ENCODE results near the gene VSIR.

Gene VSIR

GRCh38 chr10:71708897-71709882, 64.1 kb downstream of the VSIR start:
- DNase-seq (ENCODE audit: low read depth in 1 of 2, low spot score in 1 of 2), result no peak
- in situ Hi-C loops (cut with HindIII; ENCODE audit: low pct_unique_long_range_greater_than_20kb, low sequenced_read_pairs), result no loop called here
- TF ChIP-seq JUND (IDR thresholded peaks at IDR 0.05; ENCODE audit: low read depth), result no peak

- DNase-seq (ENCODE audit: low read depth in 1 of 2, low spot score in 1 of 2), result peak in 1 of 2 experiments; percentile 25
Observed at GRCh38 chr10:71708301-71708703, 65.0 kb downstream of the VSIR start.

DNA sequence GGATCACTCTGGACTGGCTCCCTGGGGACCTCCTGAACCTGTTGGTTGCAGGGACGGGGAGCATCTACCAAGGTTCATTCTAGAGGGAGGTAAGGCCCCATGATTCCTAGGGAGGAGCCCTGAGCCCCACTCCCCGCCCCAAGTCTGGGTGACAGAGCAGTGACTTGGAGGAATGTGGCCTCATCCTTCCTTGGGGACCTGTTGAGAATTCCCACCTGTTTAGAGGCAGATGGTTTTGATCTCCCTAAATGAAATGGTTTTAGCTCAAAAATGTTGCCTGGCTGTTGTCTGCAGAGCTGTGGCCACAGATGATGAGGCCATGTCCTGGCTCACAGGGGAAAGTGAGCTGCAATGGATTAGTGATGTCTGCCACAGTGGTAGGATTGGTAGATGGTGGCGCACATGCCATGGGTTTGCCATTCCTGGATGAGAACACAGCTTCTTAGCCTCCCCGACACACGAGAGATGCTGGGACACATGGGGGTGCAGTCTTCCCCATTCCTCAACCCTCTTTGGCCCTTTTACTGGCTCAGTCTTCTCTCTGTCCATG, 66.0 kb downstream of the VSIR start:
- in situ Hi-C loops (cut with HindIII; ENCODE audit: low pct_unique_long_range_greater_than_20kb, low sequenced_read_pairs), result no loop called here
- no peak for TF ChIP-seq JUND (IDR thresholded peaks at IDR 0.05; ENCODE audit: low read depth)
- DNase-seq (ENCODE audit: low read depth in 1 of 2, low spot score in 1 of 2), result no peak

More at GRCh38 chr10:71708301-71708703, 65.0 kb downstream of the VSIR start:
- TF ChIP-seq JUND (IDR thresholded peaks at IDR 0.05; ENCODE audit: low read depth), result no peak
- in situ Hi-C loops (cut with HindIII; ENCODE audit: low pct_unique_long_range_greater_than_20kb, low sequenced_read_pairs), result no loop called here

GRCh38 chr10:71706216-71707121, 66.9 kb downstream of the VSIR start:
- TF ChIP-seq JUND (IDR thresholded peaks at IDR 0.05; ENCODE audit: low read depth), result no peak
- in situ Hi-C loops (cut with HindIII; ENCODE audit: low pct_unique_long_range_greater_than_20kb, low sequenced_read_pairs), result no loop called here
- DNase-seq (ENCODE audit: low read depth in 1 of 2, low spot score in 1 of 2), result no peak

- no peak for DNase-seq (ENCODE audit: low read depth in 1 of 2, low spot score in 1 of 2)
- in situ Hi-C loops (cut with HindIII; ENCODE audit: low pct_unique_long_range_greater_than_20kb, low sequenced_read_pairs), result no loop called here
Observed at GRCh38 chr10:71705582-71705981, 67.7 kb downstream of the VSIR start.

DNA sequence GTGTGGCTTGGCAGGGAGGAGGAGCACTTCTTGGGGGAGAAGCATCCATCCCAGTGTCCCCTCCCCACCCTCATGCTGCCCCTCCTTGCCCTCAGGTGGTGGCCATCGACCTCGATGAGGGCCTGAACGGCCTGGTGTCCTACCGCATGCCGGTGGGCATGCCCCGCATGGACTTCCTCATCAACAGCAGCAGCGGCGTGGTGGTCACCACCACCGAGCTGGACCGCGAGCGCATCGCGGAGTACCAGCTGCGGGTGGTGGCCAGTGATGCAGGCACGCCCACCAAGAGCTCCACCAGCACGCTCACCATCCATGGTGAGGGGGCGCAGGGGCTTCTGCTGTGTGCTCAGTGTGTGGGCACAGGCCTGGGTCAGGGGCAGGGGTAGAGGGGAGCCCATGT, 68.5 kb downstream of the VSIR start:
- TF ChIP-seq JUND (IDR thresholded peaks at IDR 0.05; ENCODE audit: low read depth), result no peak
- in situ Hi-C loops (cut with HindIII; ENCODE audit: low pct_unique_long_range_greater_than_20kb, low sequenced_read_pairs), result no loop called here
- no peak for DNase-seq (ENCODE audit: low read depth in 1 of 2, low spot score in 1 of 2)

More at GRCh38 chr10:71705582-71705981, 67.7 kb downstream of the VSIR start:
- no peak for TF ChIP-seq JUND (IDR thresholded peaks at IDR 0.05; ENCODE audit: low read depth)

DNA sequence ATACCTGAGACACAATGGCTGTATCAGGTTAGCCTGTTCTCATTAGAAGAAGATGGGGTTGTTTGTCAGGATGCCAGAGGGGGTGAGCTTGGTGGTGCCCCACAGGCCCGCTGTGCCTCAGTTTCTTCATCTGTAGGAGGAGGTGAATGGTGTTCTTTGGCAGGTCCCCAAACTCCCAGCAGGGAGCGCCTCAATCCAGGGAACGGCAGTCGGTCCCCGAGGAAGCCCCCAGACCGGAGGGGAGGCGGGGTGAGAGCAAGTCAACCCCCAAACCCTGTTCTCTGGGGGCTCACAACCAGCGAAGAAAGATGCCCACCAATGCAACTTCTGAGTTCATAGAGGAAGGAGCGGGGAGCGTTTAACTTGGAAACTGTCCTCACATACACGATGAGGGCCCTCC, 69.7 kb downstream of the VSIR start:
- in situ Hi-C loops (cut with HindIII; ENCODE audit: low pct_unique_long_range_greater_than_20kb, low sequenced_read_pairs), result no loop called here
- no peak for TF ChIP-seq JUND (IDR thresholded peaks at IDR 0.05; ENCODE audit: low read depth)

GRCh38 chr10:71701496-71702132, 71.7 kb downstream of the VSIR start:
- TF ChIP-seq JUND (IDR thresholded peaks at IDR 0.05; ENCODE audit: low read depth), result no peak
- in situ Hi-C loops (cut with HindIII; ENCODE audit: low pct_unique_long_range_greater_than_20kb, low sequenced_read_pairs), result no loop called here
- no peak for DNase-seq (ENCODE audit: low read depth in 1 of 2, low spot score in 1 of 2)

More for the DNA sequence above, 69.7 kb downstream of the VSIR start:
- DNase-seq (ENCODE audit: low read depth in 1 of 2, low spot score in 1 of 2), result no peak

GRCh38 chr10:71700731-71701368, 72.5 kb downstream of the VSIR start:
- no peak for DNase-seq (ENCODE audit: low read depth in 1 of 2, low spot score in 1 of 2)
- in situ Hi-C loops (cut with HindIII; ENCODE audit: low pct_unique_long_range_greater_than_20kb, low sequenced_read_pairs), result no loop called here
- no peak for TF ChIP-seq JUND (IDR thresholded peaks at IDR 0.05; ENCODE audit: low read depth)

GRCh38 chr10:71698737-71699136, 74.6 kb downstream of the VSIR start:
- in situ Hi-C loops (cut with HindIII; ENCODE audit: low pct_unique_long_range_greater_than_20kb, low sequenced_read_pairs), result no loop called here
- no peak for TF ChIP-seq JUND (IDR thresholded peaks at IDR 0.05; ENCODE audit: low read depth)

GRCh38 chr10:71697938-71698709, 75.2 kb downstream of the VSIR start:
- no peak for DNase-seq (ENCODE audit: low read depth in 1 of 2, low spot score in 1 of 2)
- in situ Hi-C loops (cut with HindIII; ENCODE audit: low pct_unique_long_range_greater_than_20kb, low sequenced_read_pairs), result no loop called here
- TF ChIP-seq JUND (IDR thresholded peaks at IDR 0.05; ENCODE audit: low read depth), result no peak

More at GRCh38 chr10:71698737-71699136, 74.6 kb downstream of the VSIR start:
- DNase-seq (ENCODE audit: low read depth in 1 of 2, low spot score in 1 of 2), result no peak

Data from T47D (cell line).